Smooth muscle cell (in vitro differentiated cells): Measurements from ENCODE around the gene NHSL2. TPM values are rescaled to one million over a fixed set of nuclear protein-coding genes. Genes with fewer than 3 reads are reported as not detected.

Experiments used
- DNase-seq: peaks from one replicate; lab custom pipeline; 2025; ENCODE audit not compliant: unreplicated experiment; lab: John Stamatoyannopoulos, UW
- H2AFZ ChIP-seq: fragments of 200-600 bp; sonication (generic); 2 replicates; pipeline ENCODE4 v1.6.0; 2016; ENCODE audit warnings: antibody characterized with exemption, low read depth, mild to moderate bottlenecking
- H3F3A ChIP-seq: fragments of 200-600 bp; sonication (generic); 2 replicates; pipeline ENCODE4 v1.6.0; 2017; ENCODE audit warnings: antibody characterized with exemption, low read depth
- H3K27ac ChIP-seq: fragments of 200-600 bp; sonication (generic); 2 replicates; pipeline ENCODE4 v1.5.1; 2016; ENCODE audit warnings: low read depth, mild to moderate bottlenecking
- H3K27me3 ChIP-seq: fragments of 200-600 bp; sonication (generic); 2 replicates; pipeline ENCODE4 v1.6.1; 2016; ENCODE audit warnings: low read depth, mild to moderate bottlenecking
- H3K36me3 ChIP-seq: fragments of 200-600 bp; sonication (generic); 2 replicates; pipeline ENCODE4 v1.5.1; 2016; ENCODE audit warnings: low read depth
- H3K4me1 ChIP-seq: fragments of 200-600 bp; sonication (generic); 2 replicates; pipeline ENCODE4 v1.5.1; 2016; ENCODE audit warnings: low read depth
- H3K4me2 ChIP-seq: fragments of 200-600 bp; sonication (generic); 2 replicates; pipeline ENCODE4 v1.6.0; 2016; ENCODE audit warnings: mild to moderate bottlenecking
- H3K4me3 ChIP-seq: fragments of 200-600 bp; sonication (generic); 2 replicates; pipeline ENCODE4 v1.5.1; 2016; ENCODE audit warnings: mild to moderate bottlenecking
- H3K79me2 ChIP-seq: fragments of 200-600 bp; sonication (generic); 2 replicates; pipeline ENCODE4 v1.6.0; 2016; ENCODE audit warnings: low read depth, mild to moderate bottlenecking
- H3K9ac ChIP-seq: fragments of 200-600 bp; sonication (generic); 2 replicates; pipeline ENCODE4 v1.6.0; 2016; ENCODE audit warnings: low read depth
- H3K9me3 ChIP-seq: fragments of 200-600 bp; sonication (generic); replicated peaks from 2 replicates; pipeline ENCODE4 v1.5.1; 2016; ENCODE audit warnings: low read depth
- H4K20me1 ChIP-seq: fragments of 200-600 bp; sonication (generic); 2 replicates; pipeline ENCODE4 v1.6.0; 2016; ENCODE audit warnings: low read depth
- WGBS: methylation state at CpG from one replicate; pipeline ENCODE4 v1.1.7; 2016; ENCODE audit warnings: low lambda C conversion rate; 5-methylcytosine and 5-hydroxymethylcytosine counted together
- polyA plus RNA-seq: library from polyadenylated mRNA; unstranded; fragments of >200 nt; fragmentation: Nextera tagmentation; extraction: Ambion mirVana; gene quantifications from 2 replicates; pipeline ENCODE4 v1.2.1, GENCODE V29; 2016
- total RNA-seq: library from RNA; depleted of rRNA; stranded (reverse); fragments of >200 nt; gene quantifications from 2 replicates; pipeline ENCODE4 v1.2.3, GENCODE V29; 2014
- TF ChIP-seq, protein P1 (sequence below): fragments of 200-600 bp; sonication (generic); IDR thresholded peaks from 2 replicates; pipeline ENCODE4 v1.5.1; 2017; ENCODE audit warnings: borderline replicate concordance, mild to moderate bottlenecking, antibody characterized with exemption; ENCODE audit not compliant: insufficient read depth, poor library complexity, severe bottlenecking

The NHSL2 gene
- total and polyA plus RNA-seq, 2 experiments from 2014 or later, result 2.9 to 3.3 TPM

DNA sequence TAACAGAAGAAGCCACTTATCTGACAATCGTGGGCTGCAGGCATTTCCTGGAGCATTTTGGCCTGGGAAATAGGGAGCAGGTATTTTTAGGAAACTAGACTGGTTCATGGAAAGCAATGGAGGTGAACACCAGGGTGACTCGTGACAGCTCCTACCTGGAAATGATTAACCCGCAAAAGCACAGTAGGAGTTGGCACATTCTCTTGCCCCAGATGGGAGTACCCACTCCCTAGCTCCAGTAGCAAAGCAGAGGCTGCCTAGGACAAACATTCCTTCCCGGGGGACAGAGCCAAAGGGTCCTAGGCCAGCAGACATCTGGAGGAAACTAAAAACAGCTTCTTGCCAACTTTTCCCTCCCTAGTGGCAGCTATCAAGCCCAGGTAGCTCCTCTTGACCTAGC lies 192.1 kb downstream of the NHSL2 start:
- TF ChIP-seq, protein P1, sequence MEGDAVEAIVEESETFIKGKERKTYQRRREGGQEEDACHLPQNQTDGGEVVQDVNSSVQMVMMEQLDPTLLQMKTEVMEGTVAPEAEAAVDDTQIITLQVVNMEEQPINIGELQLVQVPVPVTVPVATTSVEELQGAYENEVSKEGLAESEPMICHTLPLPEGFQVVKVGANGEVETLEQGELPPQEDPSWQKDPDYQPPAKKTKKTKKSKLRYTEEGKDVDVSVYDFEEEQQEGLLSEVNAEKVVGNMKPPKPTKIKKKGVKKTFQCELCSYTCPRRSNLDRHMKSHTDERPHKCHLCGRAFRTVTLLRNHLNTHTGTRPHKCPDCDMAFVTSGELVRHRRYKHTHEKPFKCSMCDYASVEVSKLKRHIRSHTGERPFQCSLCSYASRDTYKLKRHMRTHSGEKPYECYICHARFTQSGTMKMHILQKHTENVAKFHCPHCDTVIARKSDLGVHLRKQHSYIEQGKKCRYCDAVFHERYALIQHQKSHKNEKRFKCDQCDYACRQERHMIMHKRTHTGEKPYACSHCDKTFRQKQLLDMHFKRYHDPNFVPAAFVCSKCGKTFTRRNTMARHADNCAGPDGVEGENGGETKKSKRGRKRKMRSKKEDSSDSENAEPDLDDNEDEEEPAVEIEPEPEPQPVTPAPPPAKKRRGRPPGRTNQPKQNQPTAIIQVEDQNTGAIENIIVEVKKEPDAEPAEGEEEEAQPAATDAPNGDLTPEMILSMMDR, result no peak
- Histone ChIP-seq H3K9me3 (no peaks in the 10 kb centered on the region), H3K36me3 (no peaks in the 10 kb centered on the region), H3K4me1 (no peaks in the 10 kb centered on the region), H3K27ac (no peak overlapping the region), H3K27me3 (no peaks in the 10 kb centered on the region), H4K20me1 (no peaks in the 10 kb centered on the region), H3K4me2 (no peak overlapping the region), H3K4me3 (no peak overlapping the region), H3K9ac (no peak overlapping the region), H3K79me2 (no peaks in the 10 kb centered on the region), H2AFZ (no peak overlapping the region), H3F3A (no peaks in the 10 kb centered on the region)
- 72% methylated on average over 4 of the region's 4 CpGs for whole genome bisulfite sequencing
- no peak for DNase-seq

GRCh38 chrX:72105436-72105835 lies 194.8 kb downstream of the NHSL2 start:
- H3F3A ChIP-seq, result no peaks in the 10 kb centered on the region
- H3K4me3 ChIP-seq, result no peak overlapping the region
- H3K27ac ChIP-seq, result no peak overlapping the region
- H3K9ac ChIP-seq, result no peak overlapping the region
- no peaks in the 10 kb centered on the region for H3K36me3 ChIP-seq
- H4K20me1 ChIP-seq, result no peaks in the 10 kb centered on the region
- TF ChIP-seq, protein P1, result no peak
- DNase-seq, result no peak
- 80% methylated on average over 6 of the region's 6 CpGs for WGBS
- no peaks in the 10 kb centered on the region for H3K9me3 ChIP-seq
- no peaks in the 10 kb centered on the region for H3K27me3 ChIP-seq
- H3K79me2 ChIP-seq, result no peaks in the 10 kb centered on the region
- no peak overlapping the region for H3K4me2 ChIP-seq
- H3K4me1 ChIP-seq, result no peaks in the 10 kb centered on the region
- H2AFZ ChIP-seq, result no peak overlapping the region

DNA sequence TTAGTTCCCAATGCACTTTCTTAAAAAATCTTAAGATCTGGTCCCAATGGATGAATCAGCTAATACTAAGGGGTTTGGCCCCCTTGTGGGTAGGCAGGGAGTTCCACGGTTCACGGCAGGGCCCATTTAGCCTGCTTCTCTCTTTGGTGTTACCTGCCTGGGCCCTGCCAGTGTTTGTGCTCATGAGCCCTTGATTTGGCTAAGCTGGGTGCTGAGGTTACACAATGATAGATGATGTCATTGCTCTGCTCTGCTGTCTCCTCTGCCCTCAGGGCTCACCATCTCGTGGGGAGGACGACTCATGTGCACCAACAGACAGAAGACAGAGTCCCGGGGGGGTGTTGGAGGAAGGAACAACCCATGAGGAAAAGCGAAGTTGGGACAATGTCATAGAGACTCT lies 196.7 kb downstream of the NHSL2 start:
- no peak overlapping the region for H2AFZ ChIP-seq
- H3K36me3 ChIP-seq, result no peaks in the 10 kb centered on the region
- no peak overlapping the region for H3K4me3 ChIP-seq
- H4K20me1 ChIP-seq, result no peaks in the 10 kb centered on the region
- H3F3A ChIP-seq, result no peaks in the 10 kb centered on the region
- H3K4me1 ChIP-seq, result no peaks in the 10 kb centered on the region
- H3K27ac ChIP-seq, result no peak overlapping the region
- no peak overlapping the region for H3K4me2 ChIP-seq
- no peaks in the 10 kb centered on the region for H3K9me3 ChIP-seq
- TF ChIP-seq, protein P1, result no peak
- no peaks in the 10 kb centered on the region for H3K27me3 ChIP-seq
- no peak for DNase-seq
- H3K79me2 ChIP-seq, result no peaks in the 10 kb centered on the region
- H3K9ac ChIP-seq, result no peak overlapping the region
- 64% methylated on average over 6 of the region's 6 CpGs for WGBS

- Histone ChIP-seq H3K4me2 (no peak overlapping the region), H3K9ac (no peak overlapping the region), H3K79me2 (no peaks in the 10 kb centered on the region), H3K4me1 (no peaks in the 10 kb centered on the region), H3K9me3 (no peaks in the 10 kb centered on the region), H3K4me3 (no peak overlapping the region), H3K27ac (no peak overlapping the region), H3F3A (no peaks in the 10 kb centered on the region), H3K36me3 (no peaks in the 10 kb centered on the region), H3K27me3 (no peaks in the 10 kb centered on the region), H4K20me1 (no peaks in the 10 kb centered on the region), H2AFZ (no peak overlapping the region)
- WGBS, result 88% methylated on average over 12 of the region's 12 CpGs
- TF ChIP-seq, protein P1, result no peak
- DNase-seq, result no peak
These were observed 197.4 kb downstream of the NHSL2 start for GRCh38 chrX:72107841-72108595.
